Endothelial cell of umbilical vein (primary cell): Measurements from ENCODE around the gene SMARCA1. TPM values are rescaled to one million over a fixed set of nuclear protein-coding genes. Genes with fewer than 3 reads are reported as not detected.

ENCODE experiments used
- BruUV-seq: library from RNA; stranded (reverse); fragments of 400-500 nt; replicated peaks from 2 replicates; lab custom pipeline; 2021; lab: Mats Ljungman, UMichigan
- CTCF ChIA-PET: fragments of 300-600, 350-600 bp; sonication (Branson Sonifier 250); formaldehyde crosslinking; loops from one replicate; lab custom pipeline; 2021; ENCODE audit warnings: antibody characterized with exemption, inconsistent platforms; lab: Charles Lee
- POLR2A ChIA-PET: fragments of 300-600, 350-600 bp; sonication (Branson Sonifier 250); formaldehyde crosslinking; loops from one replicate; lab custom pipeline; 2021; ENCODE audit warnings: antibody characterized with exemption, inconsistent platforms; lab: Charles Lee
- DNase-seq: peaks from one replicate; pipeline ENCODE4 v3.0.0-alpha.2; 2011; ENCODE audit warnings: low read depth, low spot score
- FAIRE-seq: peaks from 2 replicates; lab custom pipeline; 2011; peaks lifted over from hg19 to GRCh38; lab: Jason Lieb, UNC
- H2AFZ ChIP-seq: 2 replicates; pipeline ENCODE4 v1.6.0; 2012; ENCODE audit warnings: low read depth, low read length, control low read depth, inconsistent platforms
- H3K27ac ChIP-seq: 2 replicates; pipeline ENCODE4 v1.5.1; 2011; ENCODE audit warnings: low read depth, mild to moderate bottlenecking, control low read depth, low read length, moderate library complexity; ENCODE audit not compliant: insufficient read depth
- H3K27me3 ChIP-seq, 2 experiments: 2 replicates each; pipeline versions ENCODE4 v1.6.0 to v1.6.1; 2011; ENCODE audit warnings: low read length in 2 of 2, mixed read lengths in 1 of 2; ENCODE audit not compliant: control insufficient read depth in 2 of 2, insufficient read depth in 2 of 2
- H3K36me3 ChIP-seq, 2 experiments: 2 replicates in 1 of 2; 3 replicates in 1 of 2; pipeline ENCODE4 v1.5.1; 2011; ENCODE audit warnings: low read length in 2 of 2, mild to moderate bottlenecking in 1 of 2, moderate library complexity in 1 of 2; ENCODE audit not compliant: control insufficient read depth in 2 of 2, insufficient read depth in 2 of 2; ENCODE audit errors: extremely low read depth in 1 of 2
- H3K4me1 ChIP-seq: 3 replicates; pipeline ENCODE4 v1.5.1; 2011; ENCODE audit warnings: mild to moderate bottlenecking, low read length; ENCODE audit not compliant: control insufficient read depth, insufficient read depth; ENCODE audit errors: extremely low read depth
- H3K4me2 ChIP-seq: 2 replicates; pipeline ENCODE4 v1.6.1; 2011; ENCODE audit warnings: low read length, control low read depth, mixed read lengths; ENCODE audit not compliant: insufficient read depth
- H3K4me3 ChIP-seq, 3 experiments: fragments of 200-600 bp in 1 of 3; sonication (generic), shearing (Covaris generic) in 1 of 3; replicated peaks in 1 of 3; 2 replicates each; pipeline ENCODE4 v1.5.1; 2011 to 2016; ENCODE audit warnings: control low read depth in 3 of 3, low read length in 3 of 3, mild to moderate bottlenecking in 2 of 3, inconsistent platforms in 1 of 3, low read depth in 1 of 3, moderate library complexity in 1 of 3; ENCODE audit not compliant: insufficient read depth in 1 of 3
- H3K79me2 ChIP-seq: 2 replicates; pipeline ENCODE4 v1.6.0; 2012; ENCODE audit warnings: low read length, inconsistent platforms; ENCODE audit not compliant: control insufficient read depth, insufficient read depth
- H3K9ac ChIP-seq: replicated peaks from 2 replicates; pipeline ENCODE3; 2011; ENCODE audit warnings: low read length, control low read depth; ENCODE audit not compliant: insufficient read depth; ENCODE audit errors: extremely low read depth
- H3K9me1 ChIP-seq: replicated peaks from 3 replicates; pipeline ENCODE4 v1.6.0; 2011; ENCODE audit warnings: mild to moderate bottlenecking, low read length; ENCODE audit not compliant: control insufficient read depth, insufficient read depth; ENCODE audit errors: extremely low read depth
- H3K9me3 ChIP-seq: replicated peaks from 2 replicates; pipeline ENCODE4 v1.5.1; 2012; ENCODE audit warnings: low read length, inconsistent platforms; ENCODE audit not compliant: control insufficient read depth, insufficient read depth
- H4K20me1 ChIP-seq: replicated peaks from 2 replicates; pipeline ENCODE3; 2011; ENCODE audit warnings: mild to moderate bottlenecking, low read length; ENCODE audit not compliant: control insufficient read depth, insufficient read depth; ENCODE audit errors: extremely low read depth
- EZH2 ChIP-seq: IDR thresholded peaks from 2 replicates; pipeline ENCODE4 v1.6.1; 2012; ENCODE audit warnings: borderline replicate concordance, low read depth, mild to moderate bottlenecking, moderate library complexity, low read length, inconsistent platforms; ENCODE audit not compliant: severe bottlenecking
- FOS ChIP-seq: IDR thresholded peaks from 2 replicates; pipeline ENCODE4 v1.6.1; 2011; ENCODE audit warnings: mild to moderate bottlenecking, low read length, moderate library complexity, borderline replicate concordance; ENCODE audit not compliant: insufficient read depth
- GATA2 ChIP-seq: IDR thresholded peaks from 2 replicates; pipeline ENCODE4 v1.7.0; 2011; ENCODE audit warnings: low read depth, mild to moderate bottlenecking, moderate library complexity, mixed read lengths, low read length; ENCODE audit not compliant: insufficient read length, insufficient read depth
- JUN ChIP-seq: IDR thresholded peaks from 2 replicates; pipeline ENCODE4 v1.6.1; 2011; ENCODE audit warnings: borderline replicate concordance, low read depth; ENCODE audit not compliant: insufficient read length, insufficient read depth
- MYC ChIP-seq: IDR thresholded peaks from one replicate; pipeline ENCODE4 v1.6.1; 2011; ENCODE audit warnings: mild to moderate bottlenecking, low read depth, low read length
- POLR2A ChIP-seq: IDR thresholded peaks from 2 replicates; pipeline ENCODE4 v1.6.1; 2012; ENCODE audit warnings: low read depth, mild to moderate bottlenecking, control low read depth, low read length
- POLR2AphosphoS5 ChIP-seq: IDR thresholded peaks from 2 replicates; pipeline ENCODE4 v1.6.1; 2012; ENCODE audit warnings: low read depth, mild to moderate bottlenecking, control low read depth, low read length, moderate library complexity; ENCODE audit not compliant: insufficient read depth
- dilution Hi-C: fragments of 300-500 bp; cut with MboI; formaldehyde crosslinking; loops from one replicate; pipeline ENCODE4 v1.15.0; 2019; ENCODE audit warnings: low sequenced_read_pairs; ENCODE audit not compliant: extremely low pct_ligation_motif_present
- intact Hi-C: fragments of 100-400 bp; cut with micrococcal nuclease; formaldehyde crosslinking; loops from one replicate; pipeline ENCODE4 v1.10.0; 2022
- polyA plus RNA-seq, 4 experiments: library from polyadenylated mRNA; depleted of rRNA in 3 of 4; stranded (reverse) in 3 of 4; unstranded in 1 of 4; fragments of >200 nt; gene quantifications; 2 replicates each; pipeline versions ENCODE4 v1.2.1 to v1.2.3, GENCODE V29; 2011 to 2012; ENCODE audit warnings: missing spikeins in 1 of 4
- total RNA-seq: library from RNA; stranded (reverse); gene quantifications from 2 replicates; pipeline ENCODE4 v1.2.3, GENCODE V29; 2021
- TF ChIP-seq, protein P1 (sequence below), 2 donors: IDR thresholded peaks; 1 replicate in 1 of 2; 2 replicates in 1 of 2; pipeline ENCODE4 v1.5.1; 2011; ENCODE audit warnings: low read length in 2 of 2, mild to moderate bottlenecking in 2 of 2, moderate library complexity in 2 of 2, control low read depth in 1 of 2, inconsistent platforms in 1 of 2, low read depth in 1 of 2; ENCODE audit not compliant: insufficient read depth in 1 of 2; ENCODE audit errors: extremely low read depth in 1 of 2
- TF ChIP-seq, protein P2 (sequence below): IDR thresholded peaks from 2 replicates; pipeline ENCODE4 v1.6.1; 2011; ENCODE audit not compliant: insufficient read depth, insufficient read length

The SMARCA1 gene
- total and polyA plus RNA-seq, 2 donors (not counting 3 experiments of a cell fraction or from before 2014, with no cell fraction given) = 8.3 to 29.7 TPM

DNA sequence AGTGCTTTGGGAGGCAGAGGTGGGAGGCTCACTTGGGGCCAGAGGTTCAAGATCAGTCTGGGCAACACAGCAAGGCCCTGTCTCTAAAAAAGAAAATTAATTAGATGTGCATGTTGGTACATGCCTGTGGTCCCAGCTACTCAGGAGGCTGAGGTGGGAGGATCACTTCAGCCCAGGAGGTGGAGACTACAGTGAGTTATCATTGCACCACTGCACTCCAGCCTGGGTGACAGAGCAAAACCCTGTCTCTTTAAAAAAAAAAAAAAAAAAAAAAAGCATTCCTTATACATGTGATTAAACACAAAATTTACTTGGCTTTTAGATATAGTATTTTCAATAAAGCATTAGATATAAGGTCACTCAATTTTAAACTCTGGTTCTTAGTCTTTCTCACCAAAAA is 34.9 kb downstream of the SMARCA1 start:
- Histone ChIP-seq H3K4me1 (no peaks in the 10 kb centered on the region), H3K36me3 (peaks cover 0 to 3% of the 10 kb centered on the region in 2 experiments), H4K20me1 (no peaks in the 10 kb centered on the region), H3K9ac (no peak overlapping the region), H3K27ac (no peak overlapping the region), H3K79me2 (no peaks in the 10 kb centered on the region), H3K27me3 (no peaks in the 10 kb centered on the region), H3K4me3 (no peak overlapping the region), H3K4me2 (no peak overlapping the region), H3K9me3 (no peaks in the 10 kb centered on the region), H2AFZ (no peak overlapping the region), H3K9me1 (no peaks in the 10 kb centered on the region)
- DNase-seq = no peak
- FAIRE-seq = no peak
- no peak for TF ChIP-seq POLR2A
- TF ChIP-seq, protein P1, sequence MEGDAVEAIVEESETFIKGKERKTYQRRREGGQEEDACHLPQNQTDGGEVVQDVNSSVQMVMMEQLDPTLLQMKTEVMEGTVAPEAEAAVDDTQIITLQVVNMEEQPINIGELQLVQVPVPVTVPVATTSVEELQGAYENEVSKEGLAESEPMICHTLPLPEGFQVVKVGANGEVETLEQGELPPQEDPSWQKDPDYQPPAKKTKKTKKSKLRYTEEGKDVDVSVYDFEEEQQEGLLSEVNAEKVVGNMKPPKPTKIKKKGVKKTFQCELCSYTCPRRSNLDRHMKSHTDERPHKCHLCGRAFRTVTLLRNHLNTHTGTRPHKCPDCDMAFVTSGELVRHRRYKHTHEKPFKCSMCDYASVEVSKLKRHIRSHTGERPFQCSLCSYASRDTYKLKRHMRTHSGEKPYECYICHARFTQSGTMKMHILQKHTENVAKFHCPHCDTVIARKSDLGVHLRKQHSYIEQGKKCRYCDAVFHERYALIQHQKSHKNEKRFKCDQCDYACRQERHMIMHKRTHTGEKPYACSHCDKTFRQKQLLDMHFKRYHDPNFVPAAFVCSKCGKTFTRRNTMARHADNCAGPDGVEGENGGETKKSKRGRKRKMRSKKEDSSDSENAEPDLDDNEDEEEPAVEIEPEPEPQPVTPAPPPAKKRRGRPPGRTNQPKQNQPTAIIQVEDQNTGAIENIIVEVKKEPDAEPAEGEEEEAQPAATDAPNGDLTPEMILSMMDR (IDR thresholded peaks at IDR 0.05; ENCODE audit: extremely low read depth in 1 of 2, insufficient read depth in 1 of 2, low read depth in 1 of 2, low read length in 2 of 2) = no peak
- TF ChIP-seq POLR2AphosphoS5 = no peak
- no peak for TF ChIP-seq EZH2
- ChIA-PET CTCF (no interaction called here), POLR2A (no interaction called here)
- dilution Hi-C loops = no loop called here
- intact Hi-C loops = no loop called here
- BruUV-seq = no TSS peak

DNA sequence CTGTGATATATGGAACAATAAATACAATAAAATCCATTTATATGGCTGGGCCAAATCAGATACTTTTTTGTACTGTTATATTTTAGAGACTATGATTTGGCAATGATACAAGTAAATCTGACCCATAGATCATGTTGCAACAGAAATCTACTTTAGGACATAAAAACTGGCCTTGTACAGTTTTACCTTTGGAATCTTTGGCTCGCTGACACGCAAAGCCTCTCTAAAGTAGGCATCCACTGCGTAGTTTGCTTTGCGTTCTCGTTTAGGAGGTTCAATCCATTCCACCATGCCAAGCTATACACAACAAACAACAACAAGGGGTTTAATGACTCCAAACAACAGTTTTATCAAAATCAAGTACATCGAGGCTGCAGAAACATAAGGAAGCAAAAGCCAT is 42.4 kb downstream of the SMARCA1 start:
- Histone ChIP-seq H2AFZ (no peak overlapping the region), H3K9ac (no peak overlapping the region), H3K4me3 (no peak overlapping the region), H3K9me1 (no peaks in the 10 kb centered on the region), H3K27me3 (no peaks in the 10 kb centered on the region), H4K20me1 (no peaks in the 10 kb centered on the region), H3K4me2 (no peak overlapping the region), H3K9me3 (no peaks in the 10 kb centered on the region), H3K4me1 (peaks cover 2% of the 10 kb centered on the region), H3K36me3 (peaks cover 0 to 3% of the 10 kb centered on the region in 2 experiments), H3K27ac (no peak overlapping the region), H3K79me2 (no peaks in the 10 kb centered on the region)
- ChIA-PET CTCF (no interaction called here), POLR2A (no interaction called here)
- DNase-seq = no peak
- no peak for FAIRE-seq
- BruUV-seq = no TSS peak
- dilution Hi-C loops (no loop called here), intact Hi-C loops (no loop called here)
- TF ChIP-seq FOS (no peak), MYC (no peak), JUN (no peak), GATA2 (no peak), POLR2AphosphoS5 (no peak), EZH2 (no peak), POLR2A (no peak)
- TF ChIP-seq, protein P2, sequence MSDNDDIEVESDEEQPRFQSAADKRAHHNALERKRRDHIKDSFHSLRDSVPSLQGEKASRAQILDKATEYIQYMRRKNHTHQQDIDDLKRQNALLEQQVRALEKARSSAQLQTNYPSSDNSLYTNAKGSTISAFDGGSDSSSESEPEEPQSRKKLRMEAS = no peak
- TF ChIP-seq, protein P1 (IDR thresholded peaks at IDR 0.05; ENCODE audit: extremely low read depth in 1 of 2, insufficient read depth in 1 of 2, low read depth in 1 of 2, low read length in 2 of 2) = no peak
